Kidney epithelial cell (primary cell): ENCODE results near the gene SPN. TPM values are rescaled to one million over a fixed set of nuclear protein-coding genes. Genes with fewer than 3 reads are reported as not detected.

Experiments
- DNase-seq: peaks from one replicate; pipeline ENCODE4 v3.0.0-alpha.2; 2010; ENCODE audit warnings: low read depth
- H3K27me3 ChIP-seq: 2 replicates; pipeline ENCODE4 v1.6.0; 2011; ENCODE audit warnings: low read length; ENCODE audit not compliant: control insufficient read depth, insufficient read depth
- H3K36me3 ChIP-seq: 2 replicates; pipeline ENCODE4 v1.5.1; 2011; ENCODE audit warnings: low read length; ENCODE audit not compliant: control insufficient read depth, insufficient read depth
- H3K4me3 ChIP-seq: 2 replicates; pipeline ENCODE4 v1.5.1; 2011; ENCODE audit warnings: low read depth, mild to moderate bottlenecking, control low read depth, low read length
- CTCF ChIP-seq: IDR thresholded peaks from 2 replicates; pipeline ENCODE4 v1.5.1; 2011; ENCODE audit warnings: mild to moderate bottlenecking, moderate library complexity, low read length, control low read depth, inconsistent platforms; ENCODE audit not compliant: insufficient read depth, poor library complexity, severe bottlenecking
- total RNA-seq: library from RNA; depleted of rRNA; stranded (reverse); fragments of >200 nt; gene quantifications from 2 replicates; pipeline ENCODE4 v1.2.3, GENCODE V29; 2015

Gene SPN
- total RNA-seq, 1 donor from 2014 or later, result 1.0 TPM

- TF ChIP-seq CTCF, result no peak
- Histone ChIP-seq H3K36me3 (no peaks in the 10 kb centered on the region), H3K4me3 (no peak overlapping the region), H3K27me3 (no peaks in the 10 kb centered on the region)
- DNase-seq, result no peak
Observed at GRCh38 chr16:29717113-29717512, 54.1 kb downstream of the SPN start.

GRCh38 chr16:29719063-29719462 lies 56.0 kb downstream of the SPN start:
- DNase-seq, result no peak
- no peak for TF ChIP-seq CTCF
- Histone ChIP-seq H3K4me3 (no peak overlapping the region), H3K27me3 (no peaks in the 10 kb centered on the region), H3K36me3 (no peaks in the 10 kb centered on the region)

Other genes with a start within 250 kb of the SPN start
- gene BOLA2, start 208.9 kb upstream of the SPN start, total RNA-seq, result 18.8 and 25.0 TPM in 2 replicates
- 54.2 and 57.4 TPM in 2 replicates for gene SLX1B, start 208.7 kb upstream of the SPN start, total RNA-seq
- 1.7 and 2.5 TPM in 2 replicates for gene SULT1A4, start 203.3 kb upstream of the SPN start, total RNA-seq
- 2.2 and 27.8 TPM in 2 replicates for gene NPIPB12, start 156.8 kb upstream of the SPN start, total RNA-seq
- 47.9 and 60.3 TPM in 2 replicates for gene QPRT, start 15.9 kb downstream of the SPN start, total RNA-seq
- gene C16orf54, start 82.7 kb downstream of the SPN start, total RNA-seq, result not detected in 2 replicates
- not detected in 2 replicates for gene ZG16, start 115.0 kb downstream of the SPN start, total RNA-seq
- 24.2 and 27.5 TPM in 2 replicates for gene KIF22, start 127.5 kb downstream of the SPN start, total RNA-seq
- gene MAZ, start 143.3 kb downstream of the SPN start, total RNA-seq, result 164 and 200 TPM in 2 replicates
- 0.27 and 0.29 TPM in 2 replicates for gene PRRT2, start 148.9 kb downstream of the SPN start, total RNA-seq
- 40.1 and 53.9 TPM in 2 replicates for gene PAGR1, start 152.9 kb downstream of the SPN start, total RNA-seq
- 194 and 209 TPM in 2 replicates for gene MVP, start 157.2 kb downstream of the SPN start, total RNA-seq
- 83.9 and 85.2 TPM in 2 replicates for gene CDIPT, start 200.0 kb downstream of the SPN start, total RNA-seq
- gene SEZ6L2, start 236.3 kb downstream of the SPN start, total RNA-seq, result 26.2 and 30.4 TPM in 2 replicates
- gene ASPHD1, start 237.2 kb downstream of the SPN start, total RNA-seq, result 10.2 and 12.5 TPM in 2 replicates